ENCODE data around the gene RXRA.

GRCh38 chr9:134283111-134283515 lies 43.1 kb upstream of the RXRA start:
- TF ChIP-seq CTCF (IDR thresholded peaks at IDR 0.05) (no peak), POLR2A (IDR thresholded peaks at IDR 0.05) (no peak)
